IMR-90 (cell line): Measurements from ENCODE around the gene SLC44A1.

Source experiments
- BHLHE40 ChIP-seq: fragments of 150-350 bp; IDR thresholded peaks from 2 replicates; pipeline ENCODE4 v1.6.1; 2016; ENCODE audit warnings: mild to moderate bottlenecking, low read depth, low read length
- CTCF ChIP-seq: conservative IDR thresholded peaks from 2 replicates; pipeline ENCODE4 v1.5.1; 2012; ENCODE audit warnings: mild to moderate bottlenecking, low read depth, low read length, improper control_type of control experiment
- FOS ChIP-seq: fragments of 150-350 bp; IDR thresholded peaks from 2 replicates; pipeline ENCODE4 v1.6.1; 2016; ENCODE audit warnings: low read depth, low read length
- MAZ ChIP-seq: IDR thresholded peaks from 2 replicates; pipeline ENCODE4 v1.6.1; 2012; ENCODE audit warnings: low read depth, mild to moderate bottlenecking, low read length, improper control_type of control experiment, moderate library complexity, borderline replicate concordance
- MXI1 ChIP-seq: IDR thresholded peaks from 2 replicates; pipeline ENCODE4 v1.6.1; 2012; ENCODE audit warnings: low read depth, mild to moderate bottlenecking, low read length, moderate library complexity, borderline replicate concordance
- POLR2A ChIP-seq: IDR thresholded peaks from 2 replicates; pipeline ENCODE4 v1.6.1; 2012; ENCODE audit warnings: mild to moderate bottlenecking, low read depth, low read length
- RAD21 ChIP-seq: IDR thresholded peaks from 2 replicates; pipeline ENCODE4 v1.6.1; 2012; ENCODE audit warnings: low read length, improper control_type of control experiment
- RCOR1 ChIP-seq: IDR thresholded peaks from 2 replicates; pipeline ENCODE4 v1.6.1; 2012; ENCODE audit warnings: mild to moderate bottlenecking, low read length, improper control_type of control experiment; ENCODE audit not compliant: insufficient replicate concordance
- SMC3 ChIP-seq: fragments of 150-350 bp; IDR thresholded peaks from 2 replicates; pipeline ENCODE4 v1.6.1; 2016; ENCODE audit warnings: low read depth, mild to moderate bottlenecking, antibody characterized with exemption, low read length, moderate library complexity
- USF2 ChIP-seq: fragments of 150-350 bp; IDR thresholded peaks from 2 replicates; pipeline ENCODE4 v1.6.1; 2017; ENCODE audit warnings: mild to moderate bottlenecking, antibody characterized with exemption, low read length, low read depth

DNA sequence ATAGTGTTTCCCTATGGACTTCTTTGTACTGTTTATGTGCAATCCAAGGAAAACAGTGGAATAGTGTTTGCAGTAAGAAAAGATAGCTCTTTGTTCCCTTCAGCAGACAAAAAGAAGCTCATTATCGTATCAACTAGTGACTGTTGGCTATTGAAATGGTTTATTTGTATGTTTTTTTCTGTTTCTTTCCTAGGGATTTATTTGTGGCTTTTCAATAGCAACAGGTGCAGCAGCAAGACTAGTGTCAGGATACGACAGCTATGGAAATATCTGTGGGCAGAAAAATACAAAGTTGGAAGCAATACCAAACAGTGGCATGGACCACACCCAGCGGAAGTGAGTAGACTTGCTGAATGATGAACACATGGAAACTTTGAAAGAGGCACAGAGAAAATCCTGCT is 65.1 kb downstream of the SLC44A1 start:
- TF ChIP-seq SMC3 = no peak
- no peak for TF ChIP-seq FOS
- no peak for TF ChIP-seq CTCF
- TF ChIP-seq BHLHE40 = no peak
- no peak for TF ChIP-seq RAD21
- TF ChIP-seq MXI1 = no peak
- TF ChIP-seq MAZ = no peak
- no peak for TF ChIP-seq POLR2A
- TF ChIP-seq USF2 = no peak
- TF ChIP-seq RCOR1 = no peak
